ENCODE results near the gene EPS8.
"Not testable (repeated sequence)": the region's sequence is repeated elsewhere in the genome, so short reads cannot be mapped to it uniquely, and the experiment has no call there.

Gene EPS8

GRCh38 chr12:15796493-15797141, 7.4 kb upstream of the EPS8 start:
- no peak for DNase-seq

GRCh38 chr12:15794836-15795235, 5.6 kb upstream of the EPS8 start:
- no peak for DNase-seq

- DNase-seq = no peak
Observed at GRCh38 chr12:15794196-15794595, 5.0 kb upstream of the EPS8 start.

- peak; percentile 71 for DNase-seq
Observed at GRCh38 chr12:15788233-15789219, 662 bp downstream of the EPS8 start.

- DNase-seq = no peak
Observed at GRCh38 chr12:15787778-15788177, 1.4 kb downstream of the EPS8 start.

- no peak for DNase-seq
Observed at GRCh38 chr12:15786772-15787171, 2.4 kb downstream of the EPS8 start.

- no peak for DNase-seq
Observed at GRCh38 chr12:15783288-15783687, 5.9 kb downstream of the EPS8 start.

GRCh38 chr12:15782667-15783066, 6.5 kb downstream of the EPS8 start:
- no peak for DNase-seq

- DNase-seq = no peak
Observed at GRCh38 chr12:15779925-15780324, 9.3 kb downstream of the EPS8 start.

GRCh38 chr12:15778126-15778525, 11.1 kb downstream of the EPS8 start:
- no peak for DNase-seq

- DNase-seq = no peak
Observed at GRCh38 chr12:15777355-15778012, 11.7 kb downstream of the EPS8 start.

GRCh38 chr12:15776532-15776931, 12.7 kb downstream of the EPS8 start:
- DNase-seq = no peak

GRCh38 chr12:15774819-15775218, 14.4 kb downstream of the EPS8 start:
- no peak for DNase-seq

GRCh38 chr12:15772405-15773018, 16.7 kb downstream of the EPS8 start:
- no peak for DNase-seq

GRCh38 chr12:15770581-15770980, 18.6 kb downstream of the EPS8 start:
- no peak for DNase-seq

GRCh38 chr12:15770021-15770420, 19.2 kb downstream of the EPS8 start:
- DNase-seq = peak; percentile 36

GRCh38 chr12:15769586-15769985, 19.6 kb downstream of the EPS8 start:
- DNase-seq = no peak

- DNase-seq = no peak
Observed at GRCh38 chr12:15767301-15767700, 21.9 kb downstream of the EPS8 start.

- DNase-seq = no peak
Observed at GRCh38 chr12:15763328-15763727, 25.9 kb downstream of the EPS8 start.

- DNase-seq = not testable (repeated sequence)
Observed at GRCh38 chr12:15762162-15762561, 27.0 kb downstream of the EPS8 start.

- no peak for DNase-seq
Observed at GRCh38 chr12:15757553-15758255, 31.5 kb downstream of the EPS8 start.

- no peak for DNase-seq
Observed at GRCh38 chr12:15756822-15757221, 32.4 kb downstream of the EPS8 start.

- no peak for DNase-seq
Observed at GRCh38 chr12:15754233-15754632, 35.0 kb downstream of the EPS8 start.
